HepG2 (cell line): Measurements from ENCODE around the gene ATP5F1E. TPM values are rescaled to one million over a fixed set of nuclear protein-coding genes. Genes with fewer than 3 reads are reported as not detected.

ENCODE experiments used
- ADNP ChIP-seq: sonication (generic); formaldehyde crosslinking; IDR thresholded peaks from 2 replicates; pipeline ENCODE4 v1.4.0; 2020; ENCODE audit warnings: missing genetic modification reagents
- FOXJ3 ChIP-seq: sonication (generic); formaldehyde crosslinking; IDR thresholded peaks from 2 replicates; pipeline ENCODE4 v1.4.0; 2020; ENCODE audit warnings: missing genetic modification reagents, mild to moderate bottlenecking, borderline replicate concordance
- HHEX ChIP-seq: IDR thresholded peaks from 2 replicates; pipeline ENCODE4 v1.6.1; 2016; ENCODE audit warnings: control low read depth
- JDP2 ChIP-seq: sonication (generic); formaldehyde crosslinking; IDR thresholded peaks from 2 replicates; pipeline ENCODE4 v1.8.1; 2022; ENCODE audit warnings: missing genetic modification reagents, borderline replicate concordance
- TCF12 ChIP-seq, 2 experiments: fragments of 450-650 bp in 1 of 2; sonication (generic) in 1 of 2; formaldehyde crosslinking in 1 of 2; IDR thresholded peaks; 2 replicates each; pipeline versions ENCODE4 v1.6.1 to v1.8.0; 2017 to 2022; ENCODE audit warnings: antibody characterized with exemption in 1 of 2, mild to moderate bottlenecking in 1 of 2, missing genetic modification reagents in 1 of 2, moderate library complexity in 1 of 2
- ZBTB3 ChIP-seq: sonication (generic); formaldehyde crosslinking; IDR thresholded peaks from 2 replicates; pipeline ENCODE4 v1.4.0; 2020; ENCODE audit warnings: low read depth, mild to moderate bottlenecking, moderate library complexity, missing genetic modification reagents, borderline replicate concordance
- ZNF343 ChIP-seq: sonication (generic); formaldehyde crosslinking; IDR thresholded peaks from 2 replicates; pipeline ENCODE4 v1.4.0; 2020; ENCODE audit warnings: mild to moderate bottlenecking, missing genetic modification reagents
- ZXDC ChIP-seq: sonication (generic); formaldehyde crosslinking; IDR thresholded peaks from 2 replicates; pipeline ENCODE4 v1.5.0; 2020; ENCODE audit warnings: mild to moderate bottlenecking, missing genetic modification reagents
- polyA plus RNA-seq, 8 experiments: library from polyadenylated mRNA; depleted of rRNA in 3 of 8; stranded (reverse) in 7 of 8; unstranded in 1 of 8; fragments of >200 nt; fragmentation: Illumina TruSeq in 4 of 8; extraction: Trizol in 4 of 8; gene quantifications; 2 replicates each; pipeline versions ENCODE4 v1.2.1 to v1.2.3, GENCODE V29; 2011 to 2016; ENCODE audit warnings: low read depth in 4 of 8, missing spikeins in 1 of 8, mixed read lengths in 1 of 8; ENCODE audit not compliant: insufficient read depth in 1 of 8
- total RNA-seq, 5 experiments: library from RNA; depleted of rRNA; stranded (reverse); fragments of >200 nt; fragmentation: Illumina TruSeq; extraction: Trizol; gene quantifications; 2 replicates each; pipeline ENCODE4 v1.2.3, GENCODE V29; 2016; ENCODE audit warnings: low read depth in 1 of 5
- TF ChIP-seq, protein P1 (sequence below): sonication (generic); formaldehyde crosslinking; IDR thresholded peaks from 2 replicates; pipeline ENCODE4 v1.4.0; 2020; ENCODE audit warnings: missing genetic modification reagents, mild to moderate bottlenecking, borderline replicate concordance
- TF ChIP-seq, protein P2 (sequence below): sonication (generic); formaldehyde crosslinking; IDR thresholded peaks from 2 replicates; pipeline ENCODE4 v1.5.0; 2020; ENCODE audit warnings: mild to moderate bottlenecking, missing genetic modification reagents, moderate library complexity
- TF ChIP-seq, protein P3 (sequence below): sonication (generic); formaldehyde crosslinking; conservative IDR thresholded peaks from 2 replicates; pipeline ENCODE4 v1.5.0; 2020; ENCODE audit warnings: missing genetic modification reagents

ATP5F1E gene
- total and polyA plus RNA-seq, 2 of the 13 experiments (the other 11 are each of a cell fraction or from before 2014, with no cell fraction given): 121 to 134 TPM

DNA sequence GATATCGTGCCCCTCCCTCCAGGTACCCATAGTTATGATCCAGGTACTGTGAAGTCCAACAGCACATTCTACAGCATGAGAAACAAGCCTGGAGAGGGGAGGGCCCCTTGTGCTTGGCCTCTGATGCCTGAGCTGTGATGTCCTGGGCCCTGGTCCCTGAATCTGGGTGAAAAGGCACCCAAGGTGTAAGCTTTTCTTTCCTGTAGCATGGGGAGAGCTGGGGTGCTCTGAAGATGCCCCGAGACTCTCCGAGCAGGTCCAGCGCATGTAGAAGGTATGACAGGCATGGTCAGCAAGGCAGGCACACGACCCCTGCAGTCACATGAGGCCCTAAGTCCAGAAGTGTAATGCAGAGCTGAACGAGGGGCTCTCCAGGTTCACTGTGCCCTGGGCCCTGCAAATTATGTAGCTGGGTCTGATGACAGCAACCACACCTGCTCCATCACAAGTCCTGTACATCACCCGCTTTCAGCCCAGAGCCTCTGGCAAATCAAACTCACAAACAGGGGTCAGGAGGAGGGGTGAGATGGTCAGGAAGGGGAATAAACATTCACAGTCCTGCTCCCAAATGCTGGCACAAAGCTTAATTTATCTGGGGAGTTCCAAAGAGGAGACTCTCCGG is 23.3 kb downstream of the ATP5F1E start (continued):
- no peak for TF ChIP-seq ZXDC (CRISPR knock-in tag)
- no peak for TF ChIP-seq ZBTB3 (CRISPR knock-in tag)
- TF ChIP-seq FOXJ3 (CRISPR knock-in tag): no peak
- TF ChIP-seq JDP2 (CRISPR knock-in tag): no peak
- no peak for TF ChIP-seq ZNF343 (CRISPR knock-in tag)
- TF ChIP-seq ADNP (CRISPR knock-in tag): no peak
- TF ChIP-seq, protein P1, sequence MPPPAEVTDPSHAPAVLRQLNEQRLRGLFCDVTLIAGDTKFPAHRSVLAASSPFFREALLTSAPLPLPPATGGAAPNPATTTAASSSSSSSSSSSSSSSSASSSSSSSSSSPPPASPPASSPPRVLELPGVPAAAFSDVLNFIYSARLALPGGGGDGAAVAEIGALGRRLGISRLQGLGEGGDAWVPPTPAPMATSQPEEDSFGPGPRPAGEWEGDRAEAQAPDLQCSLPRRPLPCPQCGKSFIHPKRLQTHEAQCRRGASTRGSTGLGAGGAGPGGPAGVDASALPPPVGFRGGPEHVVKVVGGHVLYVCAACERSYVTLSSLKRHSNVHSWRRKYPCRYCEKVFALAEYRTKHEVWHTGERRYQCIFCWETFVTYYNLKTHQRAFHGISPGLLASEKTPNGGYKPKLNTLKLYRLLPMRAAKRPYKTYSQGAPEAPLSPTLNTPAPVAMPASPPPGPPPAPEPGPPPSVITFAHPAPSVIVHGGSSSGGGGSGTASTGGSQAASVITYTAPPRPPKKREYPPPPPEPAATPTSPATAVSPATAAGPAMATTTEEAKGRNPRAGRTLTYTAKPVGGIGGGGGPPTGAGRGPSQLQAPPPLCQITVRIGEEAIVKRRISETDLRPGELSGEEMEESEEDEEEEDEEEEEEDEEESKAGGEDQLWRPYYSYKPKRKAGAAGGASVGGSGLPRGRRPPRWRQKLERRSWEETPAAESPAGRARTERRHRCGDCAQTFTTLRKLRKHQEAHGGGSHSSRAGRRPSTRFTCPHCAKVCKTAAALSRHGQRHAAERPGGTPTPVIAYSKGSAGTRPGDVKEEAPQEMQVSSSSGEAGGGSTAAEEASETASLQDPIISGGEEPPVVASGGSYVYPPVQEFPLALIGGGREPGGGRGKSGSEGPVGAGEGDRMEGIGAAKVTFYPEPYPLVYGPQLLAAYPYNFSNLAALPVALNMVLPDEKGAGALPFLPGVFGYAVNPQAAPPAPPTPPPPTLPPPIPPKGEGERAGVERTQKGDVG (CRISPR knock-in tag): no peak
- TF ChIP-seq, protein P2, sequence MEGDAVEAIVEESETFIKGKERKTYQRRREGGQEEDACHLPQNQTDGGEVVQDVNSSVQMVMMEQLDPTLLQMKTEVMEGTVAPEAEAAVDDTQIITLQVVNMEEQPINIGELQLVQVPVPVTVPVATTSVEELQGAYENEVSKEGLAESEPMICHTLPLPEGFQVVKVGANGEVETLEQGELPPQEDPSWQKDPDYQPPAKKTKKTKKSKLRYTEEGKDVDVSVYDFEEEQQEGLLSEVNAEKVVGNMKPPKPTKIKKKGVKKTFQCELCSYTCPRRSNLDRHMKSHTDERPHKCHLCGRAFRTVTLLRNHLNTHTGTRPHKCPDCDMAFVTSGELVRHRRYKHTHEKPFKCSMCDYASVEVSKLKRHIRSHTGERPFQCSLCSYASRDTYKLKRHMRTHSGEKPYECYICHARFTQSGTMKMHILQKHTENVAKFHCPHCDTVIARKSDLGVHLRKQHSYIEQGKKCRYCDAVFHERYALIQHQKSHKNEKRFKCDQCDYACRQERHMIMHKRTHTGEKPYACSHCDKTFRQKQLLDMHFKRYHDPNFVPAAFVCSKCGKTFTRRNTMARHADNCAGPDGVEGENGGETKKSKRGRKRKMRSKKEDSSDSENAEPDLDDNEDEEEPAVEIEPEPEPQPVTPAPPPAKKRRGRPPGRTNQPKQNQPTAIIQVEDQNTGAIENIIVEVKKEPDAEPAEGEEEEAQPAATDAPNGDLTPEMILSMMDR: 0 out of 2 replicates have a peak, but pooled peaks have one; percentile 3
- TF ChIP-seq, protein P3, sequence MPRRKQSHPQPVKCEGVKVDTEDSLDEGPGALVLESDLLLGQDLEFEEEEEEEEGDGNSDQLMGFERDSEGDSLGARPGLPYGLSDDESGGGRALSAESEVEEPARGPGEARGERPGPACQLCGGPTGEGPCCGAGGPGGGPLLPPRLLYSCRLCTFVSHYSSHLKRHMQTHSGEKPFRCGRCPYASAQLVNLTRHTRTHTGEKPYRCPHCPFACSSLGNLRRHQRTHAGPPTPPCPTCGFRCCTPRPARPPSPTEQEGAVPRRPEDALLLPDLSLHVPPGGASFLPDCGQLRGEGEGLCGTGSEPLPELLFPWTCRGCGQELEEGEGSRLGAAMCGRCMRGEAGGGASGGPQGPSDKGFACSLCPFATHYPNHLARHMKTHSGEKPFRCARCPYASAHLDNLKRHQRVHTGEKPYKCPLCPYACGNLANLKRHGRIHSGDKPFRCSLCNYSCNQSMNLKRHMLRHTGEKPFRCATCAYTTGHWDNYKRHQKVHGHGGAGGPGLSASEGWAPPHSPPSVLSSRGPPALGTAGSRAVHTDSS (CRISPR knock-in tag): no peak
- TF ChIP-seq HHEX (CRISPR knock-in tag): no peak
- TF ChIP-seq TCF12 (IDR thresholded peaks at IDR 0.05): no peak
- TF ChIP-seq TCF12 (CRISPR knock-in tag; IDR thresholded peaks at IDR 0.05): no peak
- TF ChIP-seq, all 625 proteins: peak for 11
